OCI-LY1 (cell line): ENCODE measurements around the gene PLAGL2.

Source experiments
- CTCF ChIP-seq: fragments of 200-600 bp; sonication (generic), shearing (Covaris generic); IDR thresholded peaks from 2 replicates; pipeline ENCODE4 v1.5.1; 2017; ENCODE audit warnings: mild to moderate bottlenecking, antibody characterized with exemption, low read length, moderate library complexity, mixed read lengths
- EZH2 ChIP-seq: fragments of 200-600 bp; sonication (generic), shearing (Covaris generic); IDR thresholded peaks from 2 replicates; pipeline ENCODE4 v1.8.0; 2017; ENCODE audit warnings: borderline replicate concordance, mixed run types, mild to moderate bottlenecking, antibody characterized with exemption, low read length, moderate library complexity, mixed read lengths

DNA sequence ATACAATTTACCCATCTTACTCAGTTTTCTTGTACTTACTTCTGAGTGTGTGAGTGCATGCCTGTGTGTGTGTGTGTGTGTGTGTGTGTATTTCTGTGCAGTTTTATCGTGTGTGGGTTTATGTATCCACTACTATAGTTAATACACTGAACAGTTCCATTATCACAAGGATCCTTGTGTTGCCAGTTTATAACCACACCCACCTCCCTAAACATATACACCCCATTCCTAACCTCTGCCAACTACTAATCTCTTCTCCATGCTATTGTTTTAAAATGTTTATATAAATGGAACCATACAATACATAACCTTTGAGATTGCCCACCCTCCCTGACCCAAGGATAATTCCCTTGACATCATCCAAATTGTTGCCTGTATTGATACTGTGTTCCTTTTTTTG, 18.8 kb upstream of the PLAGL2 start:
- TF ChIP-seq CTCF (no peak), EZH2 (no peak)
